ENCODE data around the gene ASB15. TPM values are rescaled to one million over a fixed set of nuclear protein-coding genes. Genes with fewer than 3 reads are reported as not detected.

Gene ASB15
- total and polyA plus RNA-seq, 2 of the 8 experiments (the other 6 are each of a cell fraction or from before 2014, with no cell fraction given) = not detected

DNA sequence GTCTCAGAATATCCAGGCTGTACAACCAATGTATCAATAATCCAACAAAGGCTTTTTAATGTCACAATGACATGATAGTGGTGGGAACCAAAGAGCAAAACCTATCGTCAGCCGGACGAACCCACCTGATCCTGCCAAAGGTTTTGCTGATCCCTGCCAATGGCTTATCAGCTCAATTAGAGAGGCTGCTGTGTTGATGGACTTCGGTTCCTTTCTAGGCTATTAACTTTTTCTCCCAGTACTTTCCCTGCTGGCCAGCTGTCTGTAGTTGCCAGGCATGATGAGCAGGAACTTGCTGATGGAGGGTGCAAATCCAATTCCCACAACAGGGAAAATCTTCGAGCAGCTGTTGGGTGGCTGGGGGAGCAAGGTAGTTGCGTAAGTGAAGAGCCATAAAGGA is 56.4 kb downstream of the ASB15 start:
- no peak for DNase-seq (ENCODE audit: low read depth in 1 of 2, low spot score in 2 of 2)

More for the DNA sequence above, 56.4 kb downstream of the ASB15 start:
- Histone ChIP-seq H2BK20ac (ENCODE audit: low read length) (no peak overlapping the region), H3K9ac (replicated peaks in 1 of 4; ENCODE audit: extremely low read depth in 1 of 4, low read depth in 3 of 4, low read length in 3 of 4) (no peak overlapping the region), H4K5ac (ENCODE audit: insufficient read length, low read depth, low read length) (no peak overlapping the region), H3K79me1 (ENCODE audit: low read depth, low read length) (no peaks in the 10 kb centered on the region), H3K18ac (ENCODE audit: extremely low read depth, low read length) (no peak overlapping the region), H3K4me1 (replicated peaks in 1 of 4; ENCODE audit: control insufficient read depth in 3 of 4, insufficient read depth in 4 of 4, low read length in 3 of 4) (peaks cover 0 to 2% (median 0%) of the 10 kb centered on the region in 4 experiments; a peak in 1 of 7 replicates), H3K27me3 (replicated peaks in 1 of 4; ENCODE audit: control insufficient read depth in 3 of 4, extremely low read depth in 1 of 4, insufficient read depth in 3 of 4, low read length in 3 of 4) (no peaks in the 10 kb centered on the region), H4K8ac (ENCODE audit: extremely low read depth, insufficient read depth, low read length) (no peak overlapping the region), H3K4me2 (ENCODE audit: insufficient read depth in 1 of 2, low read depth in 2 of 2, low read length in 2 of 2) (no peak overlapping the region), H2AK5ac (ENCODE audit: low read depth, low read length) (no peak overlapping the region), H3K79me2 (ENCODE audit: control insufficient read depth in 1 of 2, insufficient read depth in 2 of 2, low read length in 2 of 2) (no peaks in the 10 kb centered on the region), H2BK15ac (ENCODE audit: low read length) (no peak overlapping the region), H3K27ac (ENCODE audit: low read depth, low read length) (no peak overlapping the region), H4K20me1 (replicated peaks in 1 of 2; ENCODE audit: control insufficient read depth in 1 of 2, insufficient read depth in 2 of 2, low read length in 2 of 2) (no peaks in the 10 kb centered on the region), H2BK5ac (ENCODE audit: low read depth, low read length) (no peak overlapping the region), H3K56ac (replicated peaks; ENCODE audit: insufficient read length, low read depth, low read length) (no peak overlapping the region), H3K4me3 (ENCODE audit: extremely low read depth in 1 of 4, insufficient read depth in 2 of 4, low read depth in 3 of 4, low read length in 4 of 4) (no peak overlapping the region), H2BK12ac (ENCODE audit: low read depth, low read length) (no peak overlapping the region), H3K14ac (ENCODE audit: insufficient read length) (no peak overlapping the region), H3K23ac (ENCODE audit: insufficient read length) (no peak overlapping the region), H3K4ac (replicated peaks; ENCODE audit: insufficient read length, low read depth, low read length) (no peak overlapping the region), H2BK120ac (replicated peaks; ENCODE audit: low read depth, low read length) (no peak overlapping the region), H3K36me3 (ENCODE audit: control insufficient read depth in 2 of 4, insufficient read depth in 4 of 4, low read length in 3 of 4) (no peaks in the 10 kb centered on the region), H4K91ac (replicated peaks; ENCODE audit: insufficient read length, low read length) (no peak overlapping the region), H3K23me2 (ENCODE audit: low read depth, low read length) (no peaks in the 10 kb centered on the region), H2AFZ (ENCODE audit: low read length) (no peak overlapping the region; the same call in 1 of the 2 replicates), H3K9me3 (ENCODE audit: insufficient read depth in 2 of 2, low read depth in 1 of 2, low read length in 1 of 2) (peaks cover 0 to 2% of the 10 kb centered on the region in 2 experiments; a peak in 1 of 4 replicates)
- TF ChIP-seq SIX5 (IDR thresholded peaks at IDR 0.05; ENCODE audit: low read depth, low read length) (no peak), BACH1 (IDR thresholded peaks at IDR 0.05; ENCODE audit: low read length) (no peak), CHD2 (IDR thresholded peaks at IDR 0.05; ENCODE audit: low read length) (no peak), YY1 (IDR thresholded peaks at IDR 0.05; ENCODE audit: low read depth, low read length) (no peak)
- POLR2A ChIA-PET (ENCODE audit: partially characterized antibody) = interaction anchor here (1.7 kb wide), 1 partner anchor 13 kb away, joined by 7 read pairs; no protein-coding TSS in a partner anchor
- WGBS, 2 experiments (ENCODE audit: extremely low coverage in 1 of 2, insufficient coverage in 1 of 2, insufficient read length in 1 of 2, insufficient replicate concordance in 2 of 2, low coverage in 1 of 2, low lambda C conversion rate in 2 of 2, missing lambda C conversion rate in 1 of 2) = 94% methylated on average over 6 of the region's 6 CpGs; no CpG with 5 or more reads in 1 of the 2 experiments
- CTCF ChIA-PET (ENCODE audit: partially characterized antibody) = interaction anchor here (0.6 to 1.3 kb wide), 8 partner anchors 9 to 214 kb away, joined by 3 to 5 read pairs (median 4); no protein-coding TSS in a partner anchor
- no peak for FAIRE-seq
